ENCODE measurements around the gene GATAD2B.

GATAD2B gene

DNA sequence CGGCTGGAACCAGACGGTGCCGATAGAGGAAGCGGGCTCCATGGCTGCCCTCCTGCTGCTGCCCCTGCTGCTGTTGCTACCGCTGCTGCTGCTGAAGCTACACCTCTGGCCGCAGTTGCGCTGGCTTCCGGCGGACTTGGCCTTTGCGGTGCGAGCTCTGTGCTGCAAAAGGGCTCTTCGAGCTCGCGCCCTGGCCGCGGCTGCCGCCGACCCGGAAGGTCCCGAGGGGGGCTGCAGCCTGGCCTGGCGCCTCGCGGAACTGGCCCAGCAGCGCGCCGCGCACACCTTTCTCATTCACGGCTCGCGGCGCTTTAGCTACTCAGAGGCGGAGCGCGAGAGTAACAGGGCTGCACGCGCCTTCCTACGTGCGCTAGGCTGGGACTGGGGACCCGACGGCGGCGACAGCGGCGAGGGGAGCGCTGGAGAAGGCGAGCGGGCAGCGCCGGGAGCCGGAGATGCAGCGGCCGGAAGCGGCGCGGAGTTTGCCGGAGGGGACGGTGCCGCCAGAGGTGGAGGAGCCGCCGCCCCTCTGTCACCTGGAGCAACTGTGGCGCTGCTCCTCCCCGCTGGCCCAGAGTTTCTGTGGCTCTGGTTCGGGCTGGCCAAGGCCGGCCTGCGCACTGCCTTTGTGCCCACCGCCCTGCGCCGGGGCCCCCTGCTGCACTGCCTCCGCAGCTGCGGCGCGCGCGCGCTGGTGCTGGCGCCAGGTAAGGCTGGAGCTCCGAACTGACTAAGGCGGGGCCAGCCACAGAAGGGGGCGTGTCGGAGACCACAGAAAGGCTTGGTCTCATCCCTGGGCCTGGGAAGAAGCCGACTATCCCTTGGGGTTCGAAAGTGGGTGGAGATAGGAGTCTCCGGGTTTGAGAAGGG is 147.1 kb downstream of the GATAD2B start (continued):
- TF ChIP-seq BCL11B (tag by site-specific recombination; IDR thresholded peaks at IDR 0.05; ENCODE audit: low read depth) (peak; percentile 57; the same call in 1 of the 2 replicates), ZNF514 (tag by site-specific recombination; IDR thresholded peaks at IDR 0.05) (no peak), ZNF184 (tag by site-specific recombination; IDR thresholded peaks at IDR 0.05) (no peak), ZNF391 (tag by site-specific recombination; IDR thresholded peaks at IDR 0.05; ENCODE audit: borderline replicate concordance, low read depth) (peak; percentile 23; the same call in 1 of the 2 replicates), ZNF629 (tag by site-specific recombination; IDR thresholded peaks at IDR 0.05) (0 out of 2 replicates have a peak, but pooled peaks have one; percentile 18), ZNF473 (tag by site-specific recombination; IDR thresholded peaks at IDR 0.05) (no peak), ZNF341 (tag by site-specific recombination; IDR thresholded peaks at IDR 0.05; ENCODE audit: low read depth) (peak; percentile 5; the same call in 1 of the 2 replicates), ZNF140 (tag by site-specific recombination; IDR thresholded peaks at IDR 0.05) (no peak), ZIC2 (tag by site-specific recombination; IDR thresholded peaks at IDR 0.05) (peak; percentile 62), ZNF169 (tag by site-specific recombination; IDR thresholded peaks at IDR 0.05) (0 out of 2 replicates have a peak, but pooled peaks have one; percentile 23), ZNF394 (tag by site-specific recombination; IDR thresholded peaks at IDR 0.05; ENCODE audit: borderline replicate concordance) (peak; percentile 79), ZNF221 (tag by site-specific recombination; IDR thresholded peaks at IDR 0.05; ENCODE audit: borderline replicate concordance) (no peak), ZNF76 (tag by site-specific recombination; IDR thresholded peaks at IDR 0.05; ENCODE audit: borderline replicate concordance, low read depth) (no peak), ZNF707 (tag by site-specific recombination; IDR thresholded peaks at IDR 0.05) (no peak), FEZF1 (tag by site-specific recombination; IDR thresholded peaks at IDR 0.05) (0 out of 2 replicates have a peak, but pooled peaks have one; percentile 19), ZNF560 (tag by site-specific recombination; IDR thresholded peaks at IDR 0.05; ENCODE audit: borderline replicate concordance) (no peak), SALL2 (tag by site-specific recombination; IDR thresholded peaks at IDR 0.05; ENCODE audit: borderline replicate concordance) (no peak), SP2 (tag by site-specific recombination; IDR thresholded peaks at IDR 0.05) (peak; percentile 71)
- TF ChIP-seq, protein P1, sequence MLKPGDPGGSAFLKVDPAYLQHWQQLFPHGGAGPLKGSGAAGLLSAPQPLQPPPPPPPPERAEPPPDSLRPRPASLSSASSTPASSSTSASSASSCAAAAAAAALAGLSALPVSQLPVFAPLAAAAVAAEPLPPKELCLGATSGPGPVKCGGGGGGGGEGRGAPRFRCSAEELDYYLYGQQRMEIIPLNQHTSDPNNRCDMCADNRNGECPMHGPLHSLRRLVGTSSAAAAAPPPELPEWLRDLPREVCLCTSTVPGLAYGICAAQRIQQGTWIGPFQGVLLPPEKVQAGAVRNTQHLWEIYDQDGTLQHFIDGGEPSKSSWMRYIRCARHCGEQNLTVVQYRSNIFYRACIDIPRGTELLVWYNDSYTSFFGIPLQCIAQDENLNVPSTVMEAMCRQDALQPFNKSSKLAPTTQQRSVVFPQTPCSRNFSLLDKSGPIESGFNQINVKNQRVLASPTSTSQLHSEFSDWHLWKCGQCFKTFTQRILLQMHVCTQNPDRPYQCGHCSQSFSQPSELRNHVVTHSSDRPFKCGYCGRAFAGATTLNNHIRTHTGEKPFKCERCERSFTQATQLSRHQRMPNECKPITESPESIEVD (tag by site-specific recombination; IDR thresholded peaks at IDR 0.05) = no peak
- TF ChIP-seq, protein P2, sequence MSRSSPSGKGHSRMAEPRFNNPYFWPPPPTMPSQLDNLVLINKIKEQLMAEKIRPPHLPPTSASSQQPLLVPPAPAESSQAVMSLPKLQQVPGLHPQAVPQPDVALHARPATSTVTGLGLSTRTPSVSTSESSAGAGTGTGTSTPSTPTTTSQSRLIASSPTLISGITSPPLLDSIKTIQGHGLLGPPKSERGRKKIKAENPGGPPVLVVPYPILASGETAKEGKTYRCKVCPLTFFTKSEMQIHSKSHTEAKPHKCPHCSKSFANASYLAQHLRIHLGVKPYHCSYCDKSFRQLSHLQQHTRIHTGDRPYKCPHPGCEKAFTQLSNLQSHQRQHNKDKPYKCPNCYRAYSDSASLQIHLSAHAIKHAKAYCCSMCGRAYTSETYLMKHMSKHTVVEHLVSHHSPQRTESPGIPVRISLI (tag by site-specific recombination; IDR thresholded peaks at IDR 0.05) = no peak
- TF ChIP-seq, protein P3, sequence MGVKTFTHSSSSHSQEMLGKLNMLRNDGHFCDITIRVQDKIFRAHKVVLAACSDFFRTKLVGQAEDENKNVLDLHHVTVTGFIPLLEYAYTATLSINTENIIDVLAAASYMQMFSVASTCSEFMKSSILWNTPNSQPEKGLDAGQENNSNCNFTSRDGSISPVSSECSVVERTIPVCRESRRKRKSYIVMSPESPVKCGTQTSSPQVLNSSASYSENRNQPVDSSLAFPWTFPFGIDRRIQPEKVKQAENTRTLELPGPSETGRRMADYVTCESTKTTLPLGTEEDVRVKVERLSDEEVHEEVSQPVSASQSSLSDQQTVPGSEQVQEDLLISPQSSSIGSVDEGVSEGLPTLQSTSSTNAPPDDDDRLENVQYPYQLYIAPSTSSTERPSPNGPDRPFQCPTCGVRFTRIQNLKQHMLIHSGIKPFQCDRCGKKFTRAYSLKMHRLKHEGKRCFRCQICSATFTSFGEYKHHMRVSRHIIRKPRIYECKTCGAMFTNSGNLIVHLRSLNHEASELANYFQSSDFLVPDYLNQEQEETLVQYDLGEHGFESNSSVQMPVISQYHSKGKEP (tag by site-specific recombination; IDR thresholded peaks at IDR 0.05) = 0 out of 2 replicates have a peak, but pooled peaks have one; percentile 30
- TF ChIP-seq, protein P4, sequence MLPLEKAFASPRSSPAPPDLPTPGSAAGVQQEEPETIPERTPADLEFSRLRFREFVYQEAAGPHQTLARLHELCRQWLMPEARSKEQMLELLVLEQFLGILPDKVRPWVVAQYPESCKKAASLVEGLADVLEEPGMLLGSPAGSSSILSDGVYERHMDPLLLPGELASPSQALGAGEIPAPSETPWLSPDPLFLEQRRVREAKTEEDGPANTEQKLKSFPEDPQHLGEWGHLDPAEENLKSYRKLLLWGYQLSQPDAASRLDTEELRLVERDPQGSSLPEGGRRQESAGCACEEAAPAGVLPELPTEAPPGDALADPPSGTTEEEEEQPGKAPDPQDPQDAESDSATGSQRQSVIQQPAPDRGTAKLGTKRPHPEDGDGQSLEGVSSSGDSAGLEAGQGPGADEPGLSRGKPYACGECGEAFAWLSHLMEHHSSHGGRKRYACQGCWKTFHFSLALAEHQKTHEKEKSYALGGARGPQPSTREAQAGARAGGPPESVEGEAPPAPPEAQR (tag by site-specific recombination; IDR thresholded peaks at IDR 0.05) = no peak
- TF ChIP-seq, protein P5, sequence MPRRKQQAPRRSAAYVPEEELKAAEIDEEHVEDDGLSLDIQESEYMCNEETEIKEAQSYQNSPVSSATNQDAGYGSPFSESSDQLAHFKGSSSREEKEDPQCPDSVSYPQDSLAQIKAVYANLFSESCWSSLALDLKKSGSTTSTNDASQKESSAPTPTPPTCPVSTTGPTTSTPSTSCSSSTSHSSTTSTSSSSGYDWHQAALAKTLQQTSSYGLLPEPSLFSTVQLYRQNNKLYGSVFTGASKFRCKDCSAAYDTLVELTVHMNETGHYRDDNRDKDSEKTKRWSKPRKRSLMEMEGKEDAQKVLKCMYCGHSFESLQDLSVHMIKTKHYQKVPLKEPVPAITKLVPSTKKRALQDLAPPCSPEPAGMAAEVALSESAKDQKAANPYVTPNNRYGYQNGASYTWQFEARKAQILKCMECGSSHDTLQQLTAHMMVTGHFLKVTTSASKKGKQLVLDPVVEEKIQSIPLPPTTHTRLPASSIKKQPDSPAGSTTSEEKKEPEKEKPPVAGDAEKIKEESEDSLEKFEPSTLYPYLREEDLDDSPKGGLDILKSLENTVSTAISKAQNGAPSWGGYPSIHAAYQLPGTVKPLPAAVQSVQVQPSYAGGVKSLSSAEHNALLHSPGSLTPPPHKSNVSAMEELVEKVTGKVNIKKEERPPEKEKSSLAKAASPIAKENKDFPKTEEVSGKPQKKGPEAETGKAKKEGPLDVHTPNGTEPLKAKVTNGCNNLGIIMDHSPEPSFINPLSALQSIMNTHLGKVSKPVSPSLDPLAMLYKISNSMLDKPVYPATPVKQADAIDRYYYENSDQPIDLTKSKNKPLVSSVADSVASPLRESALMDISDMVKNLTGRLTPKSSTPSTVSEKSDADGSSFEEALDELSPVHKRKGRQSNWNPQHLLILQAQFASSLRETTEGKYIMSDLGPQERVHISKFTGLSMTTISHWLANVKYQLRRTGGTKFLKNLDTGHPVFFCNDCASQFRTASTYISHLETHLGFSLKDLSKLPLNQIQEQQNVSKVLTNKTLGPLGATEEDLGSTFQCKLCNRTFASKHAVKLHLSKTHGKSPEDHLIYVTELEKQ (tag by site-specific recombination; IDR thresholded peaks at IDR 0.05; ENCODE audit: borderline replicate concordance) = peak; percentile 13; the same call in 1 of the 2 replicates
- TF ChIP-seq, protein P6, sequence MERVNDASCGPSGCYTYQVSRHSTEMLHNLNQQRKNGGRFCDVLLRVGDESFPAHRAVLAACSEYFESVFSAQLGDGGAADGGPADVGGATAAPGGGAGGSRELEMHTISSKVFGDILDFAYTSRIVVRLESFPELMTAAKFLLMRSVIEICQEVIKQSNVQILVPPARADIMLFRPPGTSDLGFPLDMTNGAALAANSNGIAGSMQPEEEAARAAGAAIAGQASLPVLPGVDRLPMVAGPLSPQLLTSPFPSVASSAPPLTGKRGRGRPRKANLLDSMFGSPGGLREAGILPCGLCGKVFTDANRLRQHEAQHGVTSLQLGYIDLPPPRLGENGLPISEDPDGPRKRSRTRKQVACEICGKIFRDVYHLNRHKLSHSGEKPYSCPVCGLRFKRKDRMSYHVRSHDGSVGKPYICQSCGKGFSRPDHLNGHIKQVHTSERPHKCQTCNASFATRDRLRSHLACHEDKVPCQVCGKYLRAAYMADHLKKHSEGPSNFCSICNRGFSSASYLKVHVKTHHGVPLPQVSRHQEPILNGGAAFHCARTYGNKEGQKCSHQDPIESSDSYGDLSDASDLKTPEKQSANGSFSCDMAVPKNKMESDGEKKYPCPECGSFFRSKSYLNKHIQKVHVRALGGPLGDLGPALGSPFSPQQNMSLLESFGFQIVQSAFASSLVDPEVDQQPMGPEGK (tag by site-specific recombination; IDR thresholded peaks at IDR 0.05) = peak; percentile 84
- TF ChIP-seq, protein P7, sequence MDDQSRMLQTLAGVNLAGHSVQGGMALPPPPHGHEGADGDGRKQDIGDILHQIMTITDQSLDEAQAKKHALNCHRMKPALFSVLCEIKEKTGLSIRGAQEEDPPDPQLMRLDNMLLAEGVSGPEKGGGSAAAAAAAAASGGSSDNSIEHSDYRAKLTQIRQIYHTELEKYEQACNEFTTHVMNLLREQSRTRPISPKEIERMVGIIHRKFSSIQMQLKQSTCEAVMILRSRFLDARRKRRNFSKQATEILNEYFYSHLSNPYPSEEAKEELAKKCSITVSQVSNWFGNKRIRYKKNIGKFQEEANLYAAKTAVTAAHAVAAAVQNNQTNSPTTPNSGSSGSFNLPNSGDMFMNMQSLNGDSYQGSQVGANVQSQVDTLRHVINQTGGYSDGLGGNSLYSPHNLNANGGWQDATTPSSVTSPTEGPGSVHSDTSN (CRISPR knock-in tag; IDR thresholded peaks at IDR 0.05) = peak; percentile 72; the same call in 1 of the 2 replicates
